K562 (cell line): Measurements from ENCODE around the gene MEAK7.

Experiments
- CXXC5 ChIP-seq: fragments of 250-450 bp; sonication (Bioruptor Pico); IDR thresholded peaks from 2 replicates; pipeline ENCODE4 v1.8.0; 2022; ENCODE audit warnings: inconsistent platforms, mild to moderate bottlenecking, moderate library complexity
- NONO ChIP-seq, 2 experiments: fragments of 200-400 bp in 1 of 2; fragments of 450-650 bp in 1 of 2; formaldehyde crosslinking in 1 of 2; IDR thresholded peaks; 2 replicates each; pipeline ENCODE4 v1.6.1; 2017; ENCODE audit warnings: low read depth in 2 of 2, mild to moderate bottlenecking in 2 of 2, moderate library complexity in 2 of 2, low read length in 1 of 2
- NR3C1 ChIP-seq: sonication (generic); formaldehyde crosslinking; IDR thresholded peaks from 2 replicates; pipeline ENCODE4 v1.8.1; 2022; ENCODE audit warnings: missing genetic modification reagents
- PRPF4 ChIP-seq: fragments of 200-400 bp; formaldehyde crosslinking; IDR thresholded peaks from one replicate; pipeline ENCODE4 v1.6.1; 2017; ENCODE audit warnings: low read length, low read depth, mild to moderate bottlenecking; ENCODE audit not compliant: insufficient read depth, poor library complexity, severe bottlenecking
- TF ChIP-seq, protein P1 (sequence below): fragments of 450-650 bp; formaldehyde crosslinking; IDR thresholded peaks from 2 replicates; pipeline ENCODE4 v1.4.0; 2020; ENCODE audit warnings: mild to moderate bottlenecking, mixed read lengths

DNA sequence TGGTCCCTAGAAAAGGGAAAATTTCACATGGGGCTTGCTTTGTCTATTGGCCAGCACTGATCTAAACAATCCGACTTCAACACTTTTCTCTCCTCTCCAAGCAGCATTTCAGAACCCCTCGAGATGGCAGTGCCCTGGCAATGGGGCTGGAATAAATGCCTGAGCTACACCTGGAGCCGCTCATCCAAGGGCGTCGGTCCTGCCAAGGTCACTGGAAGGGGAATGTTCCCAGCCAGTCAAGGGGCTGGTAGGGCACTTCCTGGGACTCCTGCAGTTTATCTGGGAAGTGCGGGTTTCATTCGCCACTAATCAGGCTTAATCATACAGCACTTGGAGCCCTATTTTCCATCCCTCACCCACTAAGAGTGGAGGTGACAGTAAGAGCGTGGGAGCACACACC lies 17.1 kb downstream of the MEAK7 start:
- no peak for TF ChIP-seq NR3C1 (CRISPR knock-in tag)
- no peak for TF ChIP-seq PRPF4
- no peak for TF ChIP-seq NONO (IDR thresholded peaks at IDR 0.05; ENCODE audit: low read depth in 2 of 2, low read length in 1 of 2)
- no peak for TF ChIP-seq CXXC5 (CRISPR knock-in tag)
- TF ChIP-seq, protein P1, sequence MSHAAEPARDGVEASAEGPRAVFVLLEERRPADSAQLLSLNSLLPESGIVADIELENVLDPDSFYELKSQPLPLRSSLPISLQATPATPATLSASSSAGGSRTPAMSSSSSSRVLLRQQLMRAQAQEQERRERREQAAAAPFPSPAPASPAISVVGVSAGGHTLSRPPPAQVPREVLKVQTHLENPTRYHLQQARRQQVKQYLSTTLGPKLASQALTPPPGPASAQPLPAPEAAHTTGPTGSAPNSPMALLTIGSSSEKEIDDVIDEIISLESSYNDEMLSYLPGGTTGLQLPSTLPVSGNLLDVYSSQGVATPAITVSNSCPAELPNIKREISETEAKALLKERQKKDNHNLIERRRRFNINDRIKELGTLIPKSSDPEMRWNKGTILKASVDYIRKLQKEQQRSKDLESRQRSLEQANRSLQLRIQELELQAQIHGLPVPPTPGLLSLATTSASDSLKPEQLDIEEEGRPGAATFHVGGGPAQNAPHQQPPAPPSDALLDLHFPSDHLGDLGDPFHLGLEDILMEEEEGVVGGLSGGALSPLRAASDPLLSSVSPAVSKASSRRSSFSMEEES (CRISPR knock-in tag): no peak
